Endothelial cell (in vitro differentiated cells): ENCODE results near the gene RHBDL1. TPM values are rescaled to one million over a fixed set of nuclear protein-coding genes. Genes with fewer than 3 reads are reported as not detected.
"Not testable (repeated sequence)": the region's sequence is repeated elsewhere in the genome, so short reads cannot be mapped to it uniquely, and the experiment has no call there.

Experiments
- DNase-seq: peaks from one replicate; pipeline ENCODE4 v3.0.0; 2021; ENCODE audit warnings: low spot score
- H3K27ac Mint-ChIP-seq: one replicate; pipeline ENCODE4 v1.8.0; 2021; ENCODE audit warnings: mixed read lengths, inconsistent platforms; ENCODE audit not compliant: unreplicated experiment
- H3K27me3 Mint-ChIP-seq: one replicate; pipeline ENCODE4 v1.8.0; 2021; ENCODE audit warnings: mild to moderate bottlenecking, moderate library complexity, mixed read lengths, inconsistent platforms; ENCODE audit not compliant: unreplicated experiment
- H3K36me3 Mint-ChIP-seq: one replicate; pipeline ENCODE4 v1.8.0; 2021; ENCODE audit warnings: mild to moderate bottlenecking, low read depth, mixed read lengths, inconsistent platforms; ENCODE audit not compliant: unreplicated experiment
- H3K4me1 Mint-ChIP-seq: one replicate; pipeline ENCODE4 v1.8.0; 2021; ENCODE audit warnings: mild to moderate bottlenecking, mixed read lengths, inconsistent platforms; ENCODE audit not compliant: unreplicated experiment
- H3K4me3 Mint-ChIP-seq: one replicate; pipeline ENCODE4 v1.8.0; 2021; ENCODE audit warnings: mild to moderate bottlenecking, mixed read lengths, inconsistent platforms; ENCODE audit not compliant: unreplicated experiment
- H3K9me3 Mint-ChIP-seq: one replicate; pipeline ENCODE4 v1.8.0; 2021; ENCODE audit warnings: mixed read lengths, inconsistent platforms; ENCODE audit not compliant: unreplicated experiment
- CTCF ChIP-seq: fragments of 200-600 bp; sonication (generic); IDR thresholded peaks from one replicate; pipeline ENCODE4 v1.5.0; 2021; ENCODE audit warnings: antibody characterized with exemption; ENCODE audit not compliant: unreplicated experiment
- total RNA-seq: library from RNA; stranded (reverse); fragmentation: NEBNext Ultra II Directional; extraction: Animal tissue kit (Norgen Biotek cat#: 25700); gene quantifications from one replicate; pipeline ENCODE4 v1.2.1, GENCODE V29; 2021; ENCODE audit not compliant: unreplicated experiment

RHBDL1 gene
- total RNA-seq, 1 donor from 2014 or later, result 1.6 TPM

GRCh38 chr16:712740-713250 is 37.3 kb downstream of the RHBDL1 start:
- not testable (repeated sequence) for H3K27ac Mint-ChIP-seq, H3K4me1 Mint-ChIP-seq, H3K9me3 Mint-ChIP-seq, H3K4me3 Mint-ChIP-seq, H3K36me3 Mint-ChIP-seq
- peaks cover 20% of the 10 kb centered on the region for H3K27me3 Mint-ChIP-seq
- peak; percentile 63 for DNase-seq
- TF ChIP-seq CTCF, result peak; percentile 68

- no peak overlapping the region for H3K27ac Mint-ChIP-seq
- no peaks in the 10 kb centered on the region for H3K4me1 Mint-ChIP-seq
- no peak overlapping the region for H3K4me3 Mint-ChIP-seq
- TF ChIP-seq CTCF, result no peak
- no peak for DNase-seq
- H3K27me3 Mint-ChIP-seq, result peaks cover 15% of the 10 kb centered on the region
- H3K36me3 Mint-ChIP-seq, result no peaks in the 10 kb centered on the region
- no peaks in the 10 kb centered on the region for H3K9me3 Mint-ChIP-seq
Observed at GRCh38 chr16:714079-714478, 38.6 kb downstream of the RHBDL1 start.

GRCh38 chr16:714558-715476 is 39.3 kb downstream of the RHBDL1 start, which contains the start of gene METRN:
Gene METRN (plus strand): TSS chr16:715118. CDS start chr16:715290, 172 bp downstream.
- peak; percentile 92 for DNase-seq
- no peaks in the 10 kb centered on the region for H3K9me3 Mint-ChIP-seq
- H3K27me3 Mint-ChIP-seq, result peaks cover 19% of the 10 kb centered on the region
- no peaks in the 10 kb centered on the region for H3K36me3 Mint-ChIP-seq
- H3K27ac Mint-ChIP-seq, result no peak within 1 kb of the TSS
- no peaks in the 10 kb centered on the region for H3K4me1 Mint-ChIP-seq
- H3K4me3 Mint-ChIP-seq, result no peak within 1 kb of the TSS
- no peak for TF ChIP-seq CTCF

- Mint-ChIP-seq H3K4me1 (no peaks in the 10 kb centered on the region), H3K4me3 (no peak overlapping the region), H3K9me3 (no peaks in the 10 kb centered on the region), H3K27me3 (peaks cover 22% of the 10 kb centered on the region), H3K27ac (no peak overlapping the region), H3K36me3 (no peaks in the 10 kb centered on the region)
- no peak for TF ChIP-seq CTCF
- no peak for DNase-seq
Observed at GRCh38 chr16:715477-716199, 40.2 kb downstream of the RHBDL1 start.

GRCh38 chr16:716200-716568 is 40.7 kb downstream of the RHBDL1 start:
- Mint-ChIP-seq H3K27ac (no peak overlapping the region), H3K27me3 (peaks cover 22% of the 10 kb centered on the region), H3K36me3 (no peaks in the 10 kb centered on the region), H3K4me1 (no peaks in the 10 kb centered on the region), H3K9me3 (no peaks in the 10 kb centered on the region), H3K4me3 (no peak overlapping the region)
- no peak for TF ChIP-seq CTCF
- DNase-seq, result no peak
